ENCODE data around the gene HSP90AA1. TPM values are rescaled to one million over a fixed set of nuclear protein-coding genes. Genes with fewer than 3 reads are reported as not detected.

Gene HSP90AA1
- total RNA-seq, 1 experiment from 2014 or later, result 1,931 TPM

- peak overlapping the region; percentile 56 for H3K27ac ChIP-seq
- no peaks in the 10 kb centered on the region for H4K20me1 ChIP-seq (ENCODE audit: insufficient read depth)
- no peaks in the 10 kb centered on the region for H3K9me3 ChIP-seq (ENCODE audit: insufficient read depth, low read depth)
- no peak for TF ChIP-seq EZH2 (IDR thresholded peaks at IDR 0.05; ENCODE audit: low read depth)
- no peak for TF ChIP-seq CTCF (conservative IDR thresholded peaks at IDR 0.05)
- CTCF ChIA-PET, result interaction anchor here (0.6 to 2.1 kb wide), 2 partner anchors 13 to 75 kb away, joined by 3 to 12 read pairs; no protein-coding TSS in a partner anchor
- intact Hi-C loops (cut with micrococcal nuclease; ENCODE audit: unreplicated experiment), result loop anchor here (5.0 kb wide), 1 partner anchor 71 kb away; the partner anchor contains the start of gene DYNC1H1
- peaks cover 76% of the 10 kb centered on the region for H3F3A ChIP-seq (ENCODE audit: insufficient read depth, low read depth)
- BruUV-seq (replicated peaks), result no TSS peak
- POLR2A ChIA-PET (ENCODE audit: unreplicated experiment), result no interaction called here
- H3K9me2 ChIP-seq (ENCODE audit: insufficient read depth), result no peaks in the 10 kb centered on the region
- no peak overlapping the region for H3K4me3 ChIP-seq
- H3K79me2 ChIP-seq (ENCODE audit: low read depth), result peaks cover 30% of the 10 kb centered on the region
- H3K4me2 ChIP-seq, result no peak overlapping the region
- no peak overlapping the region for H2AFZ ChIP-seq
- peaks cover 48% of the 10 kb centered on the region for H3K4me1 ChIP-seq (replicated peaks; ENCODE audit: insufficient read depth)
- peaks cover 84% of the 10 kb centered on the region for H3K36me3 ChIP-seq (ENCODE audit: low read depth)
- no peak for DNase-seq
- H3K27me3 ChIP-seq (ENCODE audit: insufficient read depth, low read depth), result no peaks in the 10 kb centered on the region
Observed at GRCh38 chr14:102033241-102033640, 53.6 kb downstream of the HSP90AA1 start.

Other genes with a start within 250 kb of the HSP90AA1 start
- 1,203 and 1,268 TPM in 2 replicates for gene DYNC1H1, start 122.5 kb downstream of the HSP90AA1 start, total RNA-seq (2021)
- gene WDR20, start 52.9 kb upstream of the HSP90AA1 start, total RNA-seq (2021), result 62.2 and 93.5 TPM in 2 replicates
- 72.1 and 74.3 TPM in 2 replicates for gene MOK, start 218.1 kb upstream of the HSP90AA1 start, total RNA-seq (2021)
- 11.8 and 16.3 TPM in 2 replicates for gene ZNF839, start 232.7 kb upstream of the HSP90AA1 start, total RNA-seq (2021)